Measurements from ENCODE around the gene SORCS1.
"Not testable (repeated sequence)": the region's sequence is repeated elsewhere in the genome, so short reads cannot be mapped to it uniquely, and the experiment has no call there.

SORCS1 gene

DNA sequence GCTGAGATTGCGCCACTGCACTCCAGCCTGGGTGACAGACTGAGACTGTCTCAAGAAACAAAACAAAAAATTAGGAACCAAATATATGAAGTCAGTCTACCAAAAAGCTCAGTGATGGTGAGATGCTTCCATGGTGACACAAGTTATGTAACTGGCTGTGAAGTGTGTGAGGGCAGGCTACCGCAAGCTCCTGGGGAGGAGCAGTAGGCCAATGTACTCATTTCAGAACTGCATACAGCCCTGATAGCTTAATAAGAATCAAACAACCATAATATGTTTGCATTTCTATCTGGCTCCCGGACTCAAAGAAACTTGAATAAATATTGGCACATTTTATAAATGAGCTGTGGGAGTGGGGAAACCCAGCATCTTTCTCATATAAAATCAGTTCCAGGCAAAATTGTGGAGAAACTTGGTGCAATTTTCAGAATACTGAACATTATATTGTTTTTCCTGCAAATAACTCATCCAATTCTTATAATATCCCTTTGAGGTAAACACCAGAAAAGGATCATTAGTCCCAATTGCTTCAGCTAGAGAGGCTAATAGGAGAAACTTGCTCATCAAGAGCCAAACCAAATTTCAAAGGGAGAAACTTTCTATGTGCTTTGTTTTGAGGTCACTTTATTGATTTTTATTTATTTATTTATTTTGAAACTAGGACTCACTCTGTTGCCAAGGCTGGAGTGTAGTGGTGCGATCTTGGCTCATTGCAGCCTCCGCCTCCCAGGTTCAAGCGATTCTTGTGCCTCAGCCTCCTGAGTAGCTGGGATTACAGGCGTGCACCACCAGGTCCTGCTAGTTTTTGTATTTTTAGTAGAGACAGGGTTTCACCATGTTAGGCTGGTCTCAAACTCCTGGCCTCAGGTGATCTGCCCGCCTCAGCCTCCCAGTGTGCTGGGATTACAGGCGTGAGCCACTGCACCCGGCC is 127.0 kb downstream of the SORCS1 start:
- no peak for DNase-seq

DNA sequence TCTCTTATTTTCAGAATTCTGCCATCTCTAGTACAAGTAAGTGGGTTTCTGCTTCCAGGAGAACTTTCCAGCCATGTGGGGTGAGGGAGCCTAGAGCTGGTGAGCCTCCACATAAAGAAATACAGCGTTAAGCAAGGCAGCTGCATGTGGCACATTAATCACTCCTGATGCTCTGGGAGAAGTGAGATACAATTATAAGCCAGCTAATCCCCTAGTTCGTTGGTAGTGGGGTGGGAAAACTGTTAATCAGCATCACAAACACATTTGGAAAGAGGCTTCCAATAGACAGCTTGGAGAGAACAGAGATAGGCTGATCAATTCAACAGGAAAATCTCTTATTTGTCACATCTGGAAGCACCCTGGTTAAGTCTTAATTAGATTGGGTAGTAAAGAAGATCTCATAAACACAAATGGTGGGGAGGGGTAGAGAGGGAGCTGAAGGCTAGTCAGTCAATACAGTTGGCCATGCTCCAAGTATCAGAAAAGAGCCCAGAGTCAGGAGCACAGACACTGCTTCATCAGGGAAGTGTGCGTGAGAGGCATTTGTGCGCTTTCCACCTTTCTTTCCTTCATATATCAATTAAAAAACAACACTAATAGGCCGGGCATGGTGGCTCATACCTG is 130.6 kb downstream of the SORCS1 start:
- DNase-seq: no peak

DNA sequence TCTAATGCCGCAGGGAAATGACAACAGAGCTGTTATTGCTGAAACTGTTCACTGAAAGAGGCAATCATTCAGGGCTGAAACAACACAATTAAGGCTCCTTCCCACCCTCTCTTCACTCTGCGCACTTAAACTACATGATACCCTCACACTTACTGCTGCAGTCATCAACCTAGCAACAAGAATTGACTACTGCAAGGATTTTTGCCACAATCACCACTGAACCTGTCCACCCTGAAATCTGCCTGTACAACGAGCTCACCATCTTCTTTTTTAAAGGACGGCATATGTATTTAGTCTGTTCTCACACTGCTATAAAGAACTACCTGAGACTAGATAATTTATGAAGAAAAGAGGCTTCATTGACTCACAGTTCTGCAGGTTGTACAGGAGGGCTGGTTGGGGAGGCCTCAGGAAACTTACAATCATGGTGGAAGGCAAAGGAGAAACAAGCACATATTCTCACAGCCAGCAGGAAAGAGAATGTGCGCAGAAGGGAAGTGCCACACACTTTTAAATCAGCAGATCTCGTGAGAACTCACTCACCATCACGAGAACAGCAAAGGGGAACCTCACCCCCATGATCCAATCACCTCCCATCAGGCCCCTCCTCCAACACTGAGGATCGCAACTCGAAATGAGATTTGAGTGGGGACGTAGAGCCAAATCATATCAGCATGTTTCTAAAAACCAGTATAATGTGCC is 131.7 kb downstream of the SORCS1 start:
- DNase-seq: no peak

DNA sequence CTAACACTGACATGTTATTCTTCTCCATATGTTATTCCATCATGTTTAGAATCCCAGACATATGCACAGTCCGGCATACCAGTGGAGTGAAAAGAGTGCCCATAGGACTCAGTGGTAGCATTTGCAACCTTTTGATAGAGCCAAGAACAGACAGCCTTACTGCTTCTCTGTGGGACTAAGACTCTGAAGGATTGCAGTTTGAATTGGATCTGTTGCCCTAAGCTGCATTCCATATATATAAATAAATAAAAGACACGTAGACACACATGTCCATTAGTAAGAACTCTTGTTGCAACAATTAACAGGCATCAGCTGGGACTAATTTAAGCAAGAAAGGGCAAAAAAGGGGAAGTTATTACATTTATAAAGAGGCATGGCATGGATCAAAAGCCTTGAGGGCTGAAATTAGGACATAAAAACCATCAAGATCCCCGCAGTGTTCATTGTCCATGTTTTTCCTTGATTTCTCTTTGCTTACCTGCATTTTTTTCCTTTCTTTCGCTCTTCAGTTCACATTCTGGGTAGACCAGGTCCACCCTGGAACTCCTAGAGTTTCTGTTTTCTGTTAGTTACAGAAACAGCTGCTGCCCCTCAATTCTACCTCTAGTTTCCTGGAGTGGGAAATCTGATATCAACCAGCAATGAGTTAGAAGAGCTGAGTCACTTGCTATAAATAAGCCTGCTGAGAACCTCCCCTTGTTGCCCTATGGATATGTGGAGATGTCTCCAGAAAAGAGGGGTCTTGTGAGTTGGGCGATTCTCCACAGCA is 132.4 kb downstream of the SORCS1 start:
- no peak for DNase-seq

DNA sequence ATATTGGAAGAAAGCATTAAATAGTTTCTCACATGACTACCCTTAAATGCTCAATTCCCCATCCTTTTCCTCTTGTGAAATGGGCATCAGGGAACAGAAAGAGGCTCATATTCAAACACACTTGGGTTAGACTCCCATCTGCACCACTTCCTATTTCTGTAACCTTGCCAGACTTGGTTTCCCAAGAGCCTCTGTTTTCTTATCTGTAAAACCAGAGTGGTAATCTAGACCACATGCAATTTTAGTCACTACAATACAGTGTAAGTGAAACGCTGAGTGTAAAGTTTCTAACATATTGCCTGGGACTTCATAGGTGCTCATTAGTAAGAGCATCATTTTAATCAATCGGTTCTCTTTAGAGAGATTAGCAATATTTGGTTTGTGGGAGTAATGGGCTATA is 136.3 kb downstream of the SORCS1 start:
- DNase-seq: no peak

DNA sequence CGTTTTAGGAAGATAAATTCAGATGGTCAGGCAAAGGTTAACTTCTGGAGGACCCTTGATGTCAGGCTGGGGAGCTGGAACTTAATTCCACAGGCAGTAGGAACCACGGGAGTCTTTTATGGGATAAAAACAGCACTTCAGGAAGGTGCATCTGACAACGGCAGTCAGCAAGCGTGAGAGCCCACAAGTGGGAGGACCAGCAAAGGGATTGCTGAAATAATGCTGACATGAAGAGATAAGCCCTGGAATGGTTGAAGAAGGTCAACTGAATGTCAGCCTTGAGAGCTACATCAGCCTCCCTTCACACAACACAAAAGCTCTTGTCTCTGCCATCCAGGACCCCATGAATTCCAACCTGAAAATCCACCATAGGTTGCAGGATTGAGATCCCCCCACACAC is 138.8 kb downstream of the SORCS1 start:
- DNase-seq: no peak

DNA sequence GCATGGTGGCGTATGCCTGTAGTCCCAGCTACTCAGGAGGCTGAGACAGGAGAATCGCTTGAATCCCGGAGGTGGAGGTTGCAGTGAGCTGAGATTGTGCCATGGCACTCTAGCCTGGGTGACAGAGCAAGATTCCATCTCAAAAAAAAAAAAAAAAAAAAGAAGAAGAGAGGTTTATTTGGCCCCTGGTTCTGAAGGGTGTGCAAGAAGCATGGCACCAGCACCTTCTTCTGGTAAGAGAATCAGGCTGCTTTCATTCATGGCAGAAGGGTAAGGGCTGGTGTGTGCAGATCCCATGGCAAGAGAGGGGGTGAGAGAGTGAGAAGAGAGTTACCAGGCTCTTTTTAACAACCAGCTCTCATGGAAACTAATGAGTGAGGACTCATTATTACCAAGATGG is 140.5 kb downstream of the SORCS1 start:
- DNase-seq: not testable (repeated sequence)

DNA sequence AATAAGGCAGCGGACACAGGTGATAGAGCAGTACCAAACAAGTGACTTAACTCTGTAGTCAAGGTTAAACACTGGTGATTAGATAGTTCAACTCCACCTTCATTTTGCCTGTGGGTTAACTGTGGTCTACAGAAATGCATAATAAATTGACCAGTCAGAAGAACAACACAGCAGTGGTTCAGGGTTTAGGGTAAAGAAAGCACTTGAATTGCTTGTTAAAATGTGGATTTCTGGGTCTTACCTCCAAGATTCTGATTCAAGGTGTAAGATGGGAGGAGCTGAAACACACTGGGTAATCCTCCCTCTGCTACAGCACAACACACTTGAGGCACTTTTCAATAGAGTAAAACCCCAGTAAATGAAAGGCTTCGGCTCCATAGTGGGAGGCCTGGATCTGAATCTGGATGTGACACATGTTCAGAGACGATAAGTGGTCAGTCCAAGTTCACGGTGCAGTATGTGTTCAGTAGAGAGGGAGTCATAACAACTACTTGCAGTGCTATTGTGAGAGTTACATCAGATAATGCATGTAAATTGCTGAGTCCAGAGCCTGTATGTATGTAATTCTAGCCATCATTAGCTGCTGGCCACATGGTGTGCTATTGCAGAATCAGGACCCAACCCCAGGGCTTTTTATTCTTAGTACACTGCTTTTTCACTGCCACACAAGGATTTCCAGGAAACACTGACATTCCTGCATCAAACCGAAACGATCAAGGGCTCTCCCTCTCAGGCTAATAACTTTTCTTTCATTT is 141.7 kb downstream of the SORCS1 start:
- DNase-seq: no peak

DNA sequence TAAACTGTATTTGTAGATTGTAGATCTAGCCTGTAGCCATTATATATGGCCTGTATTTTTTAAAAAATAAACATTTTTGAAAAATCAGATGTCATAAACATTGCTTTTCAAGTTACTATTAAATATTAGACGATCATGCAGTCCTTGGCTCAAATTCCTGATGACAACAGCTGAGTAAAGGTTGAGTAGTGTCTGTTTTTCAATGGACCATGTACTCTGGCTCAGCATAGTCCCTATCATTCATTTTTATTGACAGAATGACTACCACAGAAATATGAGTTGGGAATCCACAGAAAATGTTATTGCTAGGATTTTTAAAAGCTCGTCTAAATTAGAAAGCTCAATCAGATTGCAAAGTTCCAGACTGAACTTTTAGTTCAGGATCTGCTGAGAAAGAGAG is 145.4 kb downstream of the SORCS1 start:
- no peak for DNase-seq

DNA sequence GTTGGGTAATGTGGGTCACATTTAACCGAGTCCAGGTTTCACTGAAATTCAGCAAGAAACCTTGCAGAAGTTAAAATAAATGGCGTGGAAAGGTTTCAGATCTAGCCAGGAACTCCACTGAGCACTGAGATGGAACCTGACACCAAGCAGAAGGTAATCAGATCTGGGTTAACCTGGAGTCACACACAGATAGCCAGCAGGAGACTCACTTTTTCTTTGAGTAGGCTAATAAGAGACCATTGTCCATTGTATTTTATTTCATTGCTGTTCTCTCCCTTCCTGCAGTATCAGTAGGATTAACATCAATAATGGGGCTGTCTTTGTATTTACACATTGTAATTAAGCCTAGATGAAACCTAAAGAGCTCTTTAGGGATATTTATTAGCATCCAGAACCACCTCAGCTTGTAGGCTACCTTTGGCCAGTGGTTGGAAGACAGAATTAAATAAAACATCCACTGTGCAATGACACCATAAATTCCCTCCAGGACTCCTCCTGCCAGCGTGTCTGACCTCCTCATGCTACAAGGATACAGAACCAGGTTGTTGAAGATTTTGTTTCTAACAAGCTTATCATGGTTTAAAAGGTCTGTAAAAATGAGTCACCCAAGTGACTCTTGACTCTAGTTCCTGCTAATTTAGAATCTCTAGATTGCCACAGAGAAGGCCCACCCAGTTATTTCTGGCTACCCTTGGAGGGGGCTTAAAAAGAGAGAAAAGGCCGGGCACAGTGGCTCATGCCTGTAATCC is 151.1 kb downstream of the SORCS1 start:
- no peak for DNase-seq

DNA sequence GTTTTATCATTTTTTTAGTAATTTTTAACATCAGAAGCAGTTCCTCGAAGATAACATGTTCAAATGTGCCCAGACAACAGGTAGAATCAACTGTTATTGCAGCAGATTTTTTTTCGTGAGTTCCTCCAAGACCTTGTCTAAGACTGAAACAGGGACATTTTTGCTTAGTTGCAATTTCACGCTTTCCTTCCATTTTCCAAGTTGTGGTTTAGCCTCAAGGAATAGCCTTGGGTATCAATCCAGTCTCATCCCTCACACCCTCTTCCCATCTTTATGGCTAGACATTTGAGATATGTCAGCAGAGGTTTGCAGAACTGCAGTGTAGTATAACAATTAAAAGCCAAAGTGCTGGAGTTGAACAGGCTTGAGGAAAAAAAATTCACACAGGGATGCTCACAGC is 152.5 kb downstream of the SORCS1 start:
- DNase-seq: no peak

DNA sequence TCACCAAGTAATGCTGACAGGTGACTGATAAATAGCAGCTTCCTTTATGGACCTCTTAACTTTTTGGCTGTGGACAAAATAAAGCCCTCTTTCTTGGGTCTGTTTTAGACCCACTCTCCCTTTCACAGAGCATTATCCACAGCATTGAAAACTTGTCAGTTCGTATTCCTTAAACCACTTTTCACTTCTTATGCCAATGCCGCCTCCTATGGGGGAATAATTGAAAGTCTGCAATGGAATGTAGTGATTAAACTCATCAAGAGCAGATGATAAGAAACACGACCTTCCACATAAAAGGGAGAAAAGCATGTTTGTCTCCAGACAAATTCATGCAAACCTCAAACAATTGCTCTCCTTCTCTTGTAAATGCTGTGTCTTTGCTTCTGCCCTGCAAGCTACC is 153.4 kb downstream of the SORCS1 start:
- no peak for DNase-seq

DNA sequence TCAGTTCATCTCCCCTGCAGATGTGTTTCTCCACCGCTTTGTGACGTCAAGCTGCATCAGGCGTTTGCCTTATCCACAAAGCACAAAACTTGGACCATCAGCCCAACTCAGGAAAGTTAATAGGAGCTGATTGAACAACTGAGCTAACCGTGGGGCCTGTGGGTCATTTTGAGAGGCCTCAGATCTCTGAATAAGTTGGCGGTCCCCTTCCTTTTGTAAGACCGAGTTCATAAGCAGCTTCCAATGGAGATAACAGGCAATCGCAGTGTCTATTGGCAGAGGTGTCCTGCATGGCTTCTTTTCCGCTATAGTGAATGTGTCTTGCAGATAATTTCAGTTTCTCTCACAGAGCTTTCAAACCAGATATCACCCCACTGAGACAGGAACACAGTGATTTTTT is 154.0 kb downstream of the SORCS1 start:
- no peak for DNase-seq

DNA sequence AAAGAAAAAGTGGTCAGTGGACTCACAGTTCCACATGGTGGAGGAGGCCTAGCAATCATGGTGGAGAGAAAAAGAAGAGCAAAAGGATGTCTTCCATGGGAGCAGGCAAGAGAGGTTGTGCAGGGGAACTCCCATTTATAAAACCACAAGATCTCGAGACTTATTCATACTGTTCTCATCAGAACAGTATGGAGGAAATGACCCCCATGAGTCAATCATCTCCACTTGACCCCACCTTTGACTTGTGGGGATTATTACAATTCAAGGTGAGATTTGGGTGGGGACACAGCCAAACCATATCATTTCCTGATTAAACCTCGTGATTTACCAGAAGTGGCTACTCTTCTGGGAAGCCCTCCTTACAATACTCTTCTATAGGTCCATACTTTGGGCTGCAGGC is 160.1 kb downstream of the SORCS1 start:
- no peak for DNase-seq

DNA sequence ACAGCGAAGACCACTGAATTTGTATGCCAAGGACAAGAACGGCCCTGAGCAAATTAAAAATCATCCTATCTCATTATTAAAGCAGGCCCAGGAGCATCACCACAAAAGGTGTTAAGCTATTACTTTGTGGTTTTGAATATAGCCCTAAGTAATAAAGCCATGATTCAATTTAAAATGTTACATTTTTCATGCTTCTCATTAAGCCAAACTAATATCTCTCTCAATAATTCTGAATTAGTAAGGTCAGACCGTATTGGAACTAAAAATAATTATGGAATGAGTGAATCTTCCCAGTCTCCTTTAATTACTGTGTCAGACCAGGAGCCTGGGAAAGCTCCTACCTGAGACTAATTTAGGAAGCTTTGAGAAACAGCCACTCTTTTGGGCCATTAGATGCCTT is 162.4 kb downstream of the SORCS1 start:
- no peak for DNase-seq

DNA sequence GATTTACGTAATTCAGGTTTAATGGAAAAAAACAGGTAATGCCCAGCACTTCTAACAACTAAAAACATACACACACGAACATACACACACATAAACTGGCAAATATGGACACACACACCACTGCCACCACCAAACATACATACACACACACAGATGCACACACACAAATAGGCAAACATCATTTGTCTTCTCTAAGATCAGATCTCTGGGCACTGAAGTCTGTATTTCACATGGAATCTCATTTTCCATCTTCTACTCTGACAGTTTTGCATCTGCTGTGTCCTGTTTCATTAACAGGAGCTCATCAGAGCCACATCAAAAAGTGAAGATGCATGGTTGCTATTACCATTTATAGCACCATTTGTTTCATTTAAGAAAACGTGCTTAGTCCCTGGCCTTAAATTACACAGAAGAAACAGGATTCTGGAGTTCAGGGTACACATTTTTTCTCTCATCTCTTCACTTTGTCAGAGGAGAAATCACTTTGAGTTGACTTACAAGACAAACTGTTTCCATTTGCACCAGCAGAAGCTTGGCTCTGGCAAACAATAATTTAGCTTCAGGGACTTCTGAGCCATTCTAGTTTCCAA is 165.3 kb downstream of the SORCS1 start:
- DNase-seq: no peak

DNA sequence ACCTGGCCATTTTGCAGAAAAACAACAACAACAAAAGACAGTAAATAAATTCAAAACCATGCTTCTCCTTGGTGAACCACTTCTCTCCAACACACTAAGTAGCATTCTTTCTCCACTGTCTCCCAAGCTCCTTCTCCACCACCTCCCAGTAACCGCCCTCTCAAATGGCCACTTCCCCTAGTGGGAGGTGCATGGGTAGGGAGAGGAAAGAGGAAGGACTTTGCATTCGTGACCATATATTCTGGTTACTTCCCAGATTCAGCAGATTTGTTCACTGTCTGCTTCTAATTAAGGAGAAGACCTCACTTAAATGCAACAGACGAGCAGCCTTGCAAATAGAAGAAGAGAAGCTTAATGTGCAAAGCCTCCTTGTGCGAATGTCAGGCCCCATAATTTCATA is 166.8 kb downstream of the SORCS1 start:
- no peak for DNase-seq

DNA sequence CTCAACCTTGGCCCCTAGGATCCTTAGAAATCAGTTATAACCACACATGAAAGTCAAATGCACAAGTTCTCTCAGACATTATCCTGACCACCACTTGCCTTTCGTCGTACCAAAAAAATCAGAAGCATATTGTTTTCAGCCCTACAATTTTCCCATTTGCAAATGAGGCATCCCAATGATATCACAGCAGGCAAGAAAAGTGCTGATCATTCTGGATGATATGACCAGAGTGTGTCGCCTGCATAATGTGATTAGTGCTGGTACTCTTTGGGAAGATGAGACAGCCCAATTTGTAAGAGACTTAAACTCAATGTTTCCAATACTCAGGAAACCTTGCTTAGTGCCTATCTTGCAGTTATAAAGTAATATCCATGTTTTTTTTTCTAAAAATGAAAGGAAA is 168.0 kb downstream of the SORCS1 start:
- DNase-seq: no peak

DNA sequence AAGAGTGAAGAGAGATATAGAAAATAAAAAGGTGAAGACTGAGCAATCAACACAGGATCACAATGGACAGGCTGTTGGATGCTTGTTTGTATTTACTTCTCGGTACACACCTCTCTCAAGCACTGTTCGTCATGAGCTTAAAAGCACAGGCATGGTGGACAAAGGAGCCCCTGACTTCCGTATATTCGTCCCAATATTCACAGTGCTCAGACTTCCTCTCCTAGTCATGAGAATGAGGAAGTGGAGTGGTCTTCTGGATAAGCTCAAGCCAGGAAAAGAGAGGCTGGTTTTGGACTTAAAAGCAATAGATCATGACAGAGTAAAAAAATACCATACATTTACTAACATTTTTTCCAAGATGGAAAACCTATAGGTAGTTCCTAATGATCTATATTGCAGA is 172.5 kb downstream of the SORCS1 start:
- no peak for DNase-seq

DNA sequence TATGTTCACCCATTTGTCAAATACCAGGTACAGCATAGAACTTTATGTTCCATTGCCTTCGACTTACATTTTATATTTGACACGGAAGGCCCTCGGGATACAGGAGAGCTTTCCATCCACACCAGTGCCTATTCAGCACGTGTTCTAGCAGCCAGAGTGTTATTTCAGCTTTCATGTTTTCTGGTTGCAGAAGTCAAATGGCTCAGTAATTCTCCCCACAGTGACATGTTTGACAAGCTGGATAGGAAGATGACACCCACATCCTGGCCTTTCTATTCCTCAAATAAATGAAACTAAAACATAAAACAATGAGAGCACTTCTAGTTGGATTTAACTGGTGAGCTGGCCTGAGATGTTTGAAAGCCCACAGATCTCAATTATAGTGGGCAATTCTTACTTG is 173.4 kb downstream of the SORCS1 start:
- DNase-seq: no peak

DNA sequence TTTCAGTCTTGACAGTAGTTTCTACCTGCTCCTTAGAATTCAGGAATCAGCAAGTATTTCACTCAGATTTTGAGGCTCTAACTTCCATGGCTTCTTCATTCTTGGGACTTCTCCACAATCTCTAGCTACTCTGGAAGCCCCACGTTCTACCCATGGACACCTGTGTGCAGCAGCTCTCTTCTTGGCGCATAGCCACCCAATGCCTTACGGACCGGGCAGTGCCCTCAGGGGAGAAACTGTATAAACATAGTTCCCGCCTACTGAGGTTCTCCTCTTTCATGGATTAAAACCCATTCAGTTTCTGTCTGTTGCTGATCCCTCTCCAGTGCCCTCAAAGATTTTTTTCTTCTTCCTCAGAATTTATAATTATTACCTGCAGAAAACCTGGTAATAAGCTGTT is 177.1 kb downstream of the SORCS1 start:
- DNase-seq: no peak
